Measurements from ENCODE around the gene UNC45B.

DNA sequence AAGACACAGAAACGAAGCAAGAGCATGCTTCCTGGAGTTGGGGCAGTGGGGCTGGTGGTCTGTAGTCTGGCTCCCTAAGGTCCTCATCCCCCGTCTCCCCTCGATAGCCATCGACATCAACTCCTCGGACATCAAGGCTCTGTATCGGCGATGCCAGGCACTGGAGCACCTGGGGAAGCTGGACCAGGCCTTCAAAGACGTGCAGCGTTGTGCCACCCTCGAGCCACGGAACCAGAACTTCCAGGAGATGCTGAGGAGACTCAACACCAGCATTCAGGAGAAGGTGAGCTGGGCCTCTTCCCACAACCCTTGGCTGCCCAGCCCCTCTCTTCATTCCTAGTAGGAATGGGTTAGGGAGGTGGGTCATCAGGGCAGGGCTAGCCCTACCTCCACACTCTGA is 2.3 kb downstream of the UNC45B start:
- TF ChIP-seq, protein P1, sequence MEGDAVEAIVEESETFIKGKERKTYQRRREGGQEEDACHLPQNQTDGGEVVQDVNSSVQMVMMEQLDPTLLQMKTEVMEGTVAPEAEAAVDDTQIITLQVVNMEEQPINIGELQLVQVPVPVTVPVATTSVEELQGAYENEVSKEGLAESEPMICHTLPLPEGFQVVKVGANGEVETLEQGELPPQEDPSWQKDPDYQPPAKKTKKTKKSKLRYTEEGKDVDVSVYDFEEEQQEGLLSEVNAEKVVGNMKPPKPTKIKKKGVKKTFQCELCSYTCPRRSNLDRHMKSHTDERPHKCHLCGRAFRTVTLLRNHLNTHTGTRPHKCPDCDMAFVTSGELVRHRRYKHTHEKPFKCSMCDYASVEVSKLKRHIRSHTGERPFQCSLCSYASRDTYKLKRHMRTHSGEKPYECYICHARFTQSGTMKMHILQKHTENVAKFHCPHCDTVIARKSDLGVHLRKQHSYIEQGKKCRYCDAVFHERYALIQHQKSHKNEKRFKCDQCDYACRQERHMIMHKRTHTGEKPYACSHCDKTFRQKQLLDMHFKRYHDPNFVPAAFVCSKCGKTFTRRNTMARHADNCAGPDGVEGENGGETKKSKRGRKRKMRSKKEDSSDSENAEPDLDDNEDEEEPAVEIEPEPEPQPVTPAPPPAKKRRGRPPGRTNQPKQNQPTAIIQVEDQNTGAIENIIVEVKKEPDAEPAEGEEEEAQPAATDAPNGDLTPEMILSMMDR (IDR thresholded peaks at IDR 0.05; ENCODE audit: low read length) = no peak
- no peak for TF ChIP-seq EZH2phosphoT487 (IDR thresholded peaks at IDR 0.05; ENCODE audit: low read length)
- no peak for TF ChIP-seq EZH2 (optimal IDR thresholded peaks at IDR 0.05; ENCODE audit: low read depth, low read length)

Measured in MM.1S (cell line).